MM.1S (cell line): ENCODE results near the gene GRK2.

Experiments
- DNase-seq: peaks from one replicate; pipeline ENCODE4 v3.0.0-alpha.2; 2015
- H2AFZ ChIP-seq: fragments of 300-600 bp; sonication (generic); 2 replicates; pipeline ENCODE4 v1.6.0; 2016; ENCODE audit warnings: antibody characterized with exemption, low read length
- H3F3A ChIP-seq: fragments of 300-600 bp; sonication (generic); 2 replicates; pipeline ENCODE4 v1.6.1; 2016; ENCODE audit warnings: mild to moderate bottlenecking, antibody characterized with exemption, low read length, moderate library complexity, mixed read lengths; ENCODE audit not compliant: insufficient read depth
- H3K27ac ChIP-seq: fragments of 300-600 bp; sonication (generic); 2 replicates; pipeline ENCODE4 v1.5.1; 2016; ENCODE audit warnings: mild to moderate bottlenecking, low read length
- H3K27me3 ChIP-seq: fragments of 300-600 bp; sonication (generic); replicated peaks from 2 replicates; pipeline ENCODE4 v1.6.0; 2016; ENCODE audit warnings: low read length; ENCODE audit not compliant: insufficient read depth
- H3K36me3 ChIP-seq: fragments of 300-600 bp; sonication (generic); replicated peaks from 2 replicates; pipeline ENCODE4 v1.6.1; 2016; ENCODE audit warnings: mild to moderate bottlenecking, low read length, mixed read lengths; ENCODE audit not compliant: insufficient read depth
- H3K4me1 ChIP-seq: fragments of 300-600 bp; sonication (generic); 2 replicates; pipeline ENCODE4 v1.6.1; 2016; ENCODE audit warnings: low read length, mixed read lengths
- H3K4me2 ChIP-seq: fragments of 300-600 bp; sonication (generic); 2 replicates; pipeline ENCODE4 v1.6.0; 2016; ENCODE audit warnings: low read depth, low read length
- H3K4me3 ChIP-seq: fragments of 300-600 bp; sonication (generic); 2 replicates; pipeline ENCODE4 v1.5.1; 2016; ENCODE audit warnings: low read length, mixed read lengths
- H3K79me2 ChIP-seq: fragments of 300-600 bp; sonication (generic); 2 replicates; pipeline ENCODE4 v1.6.1; 2016; ENCODE audit warnings: mixed run types, low read length, mixed read lengths
- H3K9ac ChIP-seq: fragments of 300-600 bp; sonication (generic); 2 replicates; pipeline ENCODE4 v1.6.1; 2016; ENCODE audit warnings: low read length, mixed read lengths
- H3K9me2 ChIP-seq: fragments of 300-600 bp; sonication (generic); replicated peaks from 2 replicates; pipeline ENCODE4 v1.6.1; 2016; ENCODE audit warnings: mild to moderate bottlenecking, low read length, mixed read lengths; ENCODE audit not compliant: insufficient read depth
- H3K9me3 ChIP-seq: fragments of 300-600 bp; sonication (generic); replicated peaks from 2 replicates; pipeline ENCODE4 v1.6.1; 2016; ENCODE audit warnings: mild to moderate bottlenecking, low read length, mixed read lengths; ENCODE audit not compliant: insufficient read depth
- H4K20me1 ChIP-seq: fragments of 300-600 bp; sonication (generic); 2 replicates; pipeline ENCODE4 v1.6.1; 2016; ENCODE audit warnings: mild to moderate bottlenecking, low read length, moderate library complexity, mixed read lengths; ENCODE audit not compliant: insufficient read depth
- CTCF ChIP-seq: fragments of 300-600 bp; sonication (generic); IDR thresholded peaks from 2 replicates; pipeline ENCODE4 v1.5.1; 2016; ENCODE audit warnings: antibody characterized with exemption, low read length, mixed read lengths
- EZH2 ChIP-seq: fragments of 300-600 bp; sonication (generic); optimal IDR thresholded peaks from 2 replicates; pipeline ENCODE3; 2017; ENCODE audit warnings: low read depth, mild to moderate bottlenecking, antibody characterized with exemption, low read length, mixed read lengths
- EZH2phosphoT487 ChIP-seq: fragments of 300-600 bp; sonication (generic); IDR thresholded peaks from 2 replicates; pipeline ENCODE4 v1.6.1; 2018; ENCODE audit warnings: antibody characterized with exemption, low read length

The GRK2 gene

GRCh38 chr11:67286621-67287333 is 20.5 kb downstream of the GRK2 start:
- H3K79me2 ChIP-seq = peaks cover 51% of the 10 kb centered on the region
- no peaks in the 10 kb centered on the region for H3K9me3 ChIP-seq
- H3F3A ChIP-seq = peaks cover 39% of the 10 kb centered on the region
- TF ChIP-seq CTCF = peak; percentile 3; the same call in 1 of the 2 replicates
- TF ChIP-seq EZH2phosphoT487 = no peak
- peak overlapping the region; percentile 100 for H3K27ac ChIP-seq
- no peak overlapping the region for H3K4me3 ChIP-seq
- no peak for DNase-seq
- H3K4me1 ChIP-seq = peaks cover 19% of the 10 kb centered on the region
- no peak overlapping the region for H2AFZ ChIP-seq
- no peak overlapping the region for H3K9ac ChIP-seq
- no peaks in the 10 kb centered on the region for H4K20me1 ChIP-seq
- peaks cover 10% of the 10 kb centered on the region; the same call in 1 of the 2 replicates for H3K36me3 ChIP-seq
- no peak overlapping the region for H3K4me2 ChIP-seq
- H3K9me2 ChIP-seq = no peaks in the 10 kb centered on the region
- H3K27me3 ChIP-seq = no peaks in the 10 kb centered on the region

GRCh38 chr11:67287355-67288197 is 21.3 kb downstream of the GRK2 start:
- H2AFZ ChIP-seq = peak overlapping the region; percentile 12; the same call in 1 of the 2 replicates
- TF ChIP-seq EZH2 = no peak
- no peak for TF ChIP-seq CTCF
- no peak for TF ChIP-seq EZH2phosphoT487
- peaks cover 43% of the 10 kb centered on the region for H3K79me2 ChIP-seq

GRCh38 chr11:67288198-67288451 is 21.9 kb downstream of the GRK2 start:
- Histone ChIP-seq H3K79me2 (peaks cover 42% of the 10 kb centered on the region), H2AFZ (peak overlapping the region; percentile 12; the same call in 1 of the 2 replicates), H3K9me2 (no peaks in the 10 kb centered on the region), H4K20me1 (no peaks in the 10 kb centered on the region), H3K4me1 (peaks cover 19% of the 10 kb centered on the region), H3K4me3 (peak overlapping the region; percentile 100), H3K9ac (peak overlapping the region; percentile 100), H3K4me2 (peak overlapping the region; percentile 100), H3K9me3 (no peaks in the 10 kb centered on the region), H3K27ac (peak overlapping the region; percentile 100), H3K27me3 (no peaks in the 10 kb centered on the region), H3K36me3 (peaks cover 13% of the 10 kb centered on the region), H3F3A (peaks cover 39% of the 10 kb centered on the region)
- TF ChIP-seq EZH2phosphoT487 = no peak
- TF ChIP-seq EZH2 = no peak
- TF ChIP-seq CTCF = no peak
- DNase-seq = no peak

More at GRCh38 chr11:67287355-67288197, 21.3 kb downstream of the GRK2 start:
- Histone ChIP-seq H3K27ac (peak overlapping the region; percentile 100), H3K36me3 (peaks cover 10% of the 10 kb centered on the region; the same call in 1 of the 2 replicates), H3F3A (peaks cover 39% of the 10 kb centered on the region), H3K9me3 (no peaks in the 10 kb centered on the region), H4K20me1 (no peaks in the 10 kb centered on the region), H3K4me3 (peak overlapping the region; percentile 100; the same call in 1 of the 2 replicates), H3K27me3 (no peaks in the 10 kb centered on the region), H3K9me2 (no peaks in the 10 kb centered on the region), H3K9ac (peak overlapping the region; percentile 100), H3K4me1 (peaks cover 19% of the 10 kb centered on the region), H3K4me2 (peak overlapping the region; percentile 100)
- no peak for DNase-seq
